HG03060 (cell line): ENCODE data around the gene RNF224.

Experiments used
- ATAC-seq: cut with Tn5 transposase; IDR thresholded peaks from one replicate; pipeline ENCODE4 v1.9.1; 2021; ENCODE audit warnings: low read depth, moderate number of reproducible peaks; ENCODE audit not compliant: unreplicated experiment

Gene RNF224

GRCh38 chr9:137227054-137227852 is at the start of gene RNF224:
Gene RNF224, plus strand, starts transcription at chr9:137227502. Its CDS starts 834 bp downstream, at chr9:137228336.
- no peak for ATAC-seq

DNA sequence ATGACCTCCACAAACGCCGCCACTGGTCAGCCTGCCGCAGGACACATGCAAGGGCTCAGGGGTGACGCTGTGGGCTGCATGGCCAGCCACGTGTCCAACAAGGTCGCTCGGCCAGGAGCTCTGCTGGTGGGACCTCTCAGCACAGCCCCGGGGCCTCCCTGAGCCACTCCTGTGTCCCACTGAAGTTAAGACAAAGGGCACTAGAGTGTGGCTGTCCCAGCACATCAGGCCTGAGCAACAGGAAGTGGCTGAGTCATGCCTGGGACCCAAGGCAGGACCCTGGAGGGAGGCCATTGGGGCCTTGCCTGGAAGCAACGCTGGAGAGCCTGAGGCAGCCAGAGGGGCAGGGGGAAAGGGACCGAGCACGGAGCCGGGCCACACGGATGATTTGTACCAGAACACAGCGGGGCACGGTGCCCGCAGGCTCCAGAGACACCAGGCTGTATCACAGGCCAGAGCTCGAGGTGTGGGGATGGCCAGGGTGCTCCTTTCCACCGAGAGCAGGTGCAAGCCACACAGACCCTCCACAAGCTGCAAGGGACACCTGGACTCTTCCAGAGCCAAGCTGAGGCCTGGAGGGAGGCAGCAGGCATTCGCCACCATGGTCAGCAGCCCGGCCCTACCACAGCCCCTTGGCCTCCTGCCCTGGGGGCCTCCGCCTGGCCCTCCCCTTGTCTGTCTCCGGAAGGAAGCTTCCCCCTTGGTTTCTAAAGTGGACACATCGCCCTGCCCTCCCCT is 48.9 kb upstream of the RNF224 start:
- no peak for ATAC-seq

DNA sequence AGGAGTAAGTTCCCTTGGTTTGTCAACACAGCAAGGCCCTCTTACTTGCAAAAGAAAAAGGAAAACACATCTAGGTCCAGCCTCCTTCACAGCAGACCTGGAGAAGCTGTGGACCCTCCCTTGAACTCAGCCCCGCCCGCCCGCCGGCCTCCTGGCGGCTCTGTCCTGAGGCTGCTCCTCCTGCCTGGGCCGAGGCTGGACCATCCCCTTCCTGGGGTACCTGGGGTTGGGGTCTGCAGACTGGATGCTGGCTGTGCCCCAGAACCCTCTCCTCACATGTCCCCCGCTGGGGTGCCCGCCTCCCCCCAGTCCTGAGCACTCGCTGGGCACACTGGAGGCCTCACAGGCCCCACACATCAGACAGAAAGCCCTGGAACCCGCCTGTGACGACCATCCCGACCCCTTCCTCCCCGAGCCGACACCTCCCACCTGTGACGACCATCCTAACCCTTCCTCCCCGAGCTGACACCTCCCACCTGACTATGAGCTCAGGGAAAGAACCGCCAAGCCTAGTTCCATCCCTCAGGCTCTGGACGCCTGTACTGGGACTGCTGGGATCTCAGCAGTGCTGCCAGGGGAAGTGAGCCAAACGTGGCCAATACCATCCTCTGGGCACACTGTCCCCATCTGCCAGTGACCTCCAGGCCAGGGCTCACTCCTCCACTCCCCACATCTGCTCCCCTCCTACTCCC is 48.2 kb upstream of the RNF224 start:
- ATAC-seq = no peak

- ATAC-seq = no peak
Measured at GRCh38 chr9:137179761-137180160, 47.5 kb upstream of the RNF224 start.

DNA sequence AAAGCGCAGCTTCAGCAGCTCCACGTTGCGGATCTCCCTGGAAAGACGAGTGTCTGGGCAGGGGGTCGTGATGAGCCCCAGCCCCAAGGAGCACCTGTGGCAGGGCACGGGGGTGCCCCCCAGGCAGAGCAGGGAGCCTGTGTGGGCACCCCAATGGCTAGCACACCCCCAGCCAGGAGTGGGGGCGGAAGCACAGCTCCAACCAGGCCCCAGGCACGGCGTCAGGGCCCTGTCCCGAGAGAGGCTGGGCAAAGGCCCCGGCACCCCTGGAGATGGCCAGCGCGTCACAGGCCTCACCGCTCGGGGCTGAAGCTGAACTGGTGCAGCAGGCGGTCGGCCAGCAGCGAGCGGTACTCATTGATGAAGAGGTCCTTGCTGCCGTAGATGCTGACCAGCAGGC is 46.8 kb upstream of the RNF224 start:
- no peak for ATAC-seq

- no peak for ATAC-seq
Measured at GRCh38 chr9:137181680-137182079, 45.6 kb upstream of the RNF224 start.

DNA sequence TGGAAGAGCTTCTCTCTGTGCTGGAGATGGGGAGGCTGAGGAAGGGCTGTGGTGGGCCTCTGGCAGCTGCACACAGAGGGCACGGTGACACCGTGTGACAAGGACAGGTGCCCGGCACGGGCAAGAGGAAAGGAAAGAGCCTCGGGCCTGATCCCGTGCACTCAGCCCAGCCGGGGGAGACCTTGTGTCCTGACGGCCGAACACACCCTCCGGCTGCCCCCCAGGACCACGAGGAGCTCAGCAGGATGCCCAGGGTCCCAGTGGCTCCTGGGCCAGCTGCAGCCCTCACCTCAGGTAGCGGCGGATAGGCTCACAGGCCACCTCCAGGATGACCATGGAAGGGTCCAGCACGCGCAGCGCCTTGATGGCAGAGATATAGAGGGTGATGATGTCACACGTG is 44.5 kb upstream of the RNF224 start:
- ATAC-seq = no peak

DNA sequence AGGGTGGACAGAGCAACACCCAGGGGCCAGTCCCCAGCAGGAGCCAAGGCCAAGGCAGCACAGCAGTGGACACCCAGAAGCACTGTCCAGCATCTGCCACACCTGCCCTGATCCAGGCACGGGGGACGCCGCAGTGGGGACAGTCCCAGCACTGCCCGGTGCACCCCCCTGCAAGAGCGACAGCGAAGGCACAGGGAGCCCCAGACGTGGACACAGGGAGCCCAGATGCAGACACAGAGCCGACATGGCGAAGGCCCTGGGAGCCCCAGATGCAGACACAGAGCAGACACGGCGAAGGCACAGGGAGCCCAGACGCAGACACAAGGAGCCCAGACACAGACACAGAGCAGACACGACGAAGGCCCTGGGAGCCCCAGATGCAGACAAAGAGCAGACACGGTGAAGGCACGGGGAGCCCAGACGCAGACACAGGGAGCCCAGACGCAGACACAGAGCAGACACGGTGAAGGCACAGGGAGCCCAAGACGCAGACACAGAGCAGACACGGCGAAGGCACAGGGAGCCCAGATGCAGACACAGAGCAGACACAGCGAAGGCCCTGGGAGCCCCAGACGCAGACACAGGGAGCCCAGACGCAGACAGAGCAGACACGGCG is 43.2 kb upstream of the RNF224 start:
- ATAC-seq = no peak

- ATAC-seq = no peak
Measured at GRCh38 chr9:137184881-137185660, 42.2 kb upstream of the RNF224 start.

DNA sequence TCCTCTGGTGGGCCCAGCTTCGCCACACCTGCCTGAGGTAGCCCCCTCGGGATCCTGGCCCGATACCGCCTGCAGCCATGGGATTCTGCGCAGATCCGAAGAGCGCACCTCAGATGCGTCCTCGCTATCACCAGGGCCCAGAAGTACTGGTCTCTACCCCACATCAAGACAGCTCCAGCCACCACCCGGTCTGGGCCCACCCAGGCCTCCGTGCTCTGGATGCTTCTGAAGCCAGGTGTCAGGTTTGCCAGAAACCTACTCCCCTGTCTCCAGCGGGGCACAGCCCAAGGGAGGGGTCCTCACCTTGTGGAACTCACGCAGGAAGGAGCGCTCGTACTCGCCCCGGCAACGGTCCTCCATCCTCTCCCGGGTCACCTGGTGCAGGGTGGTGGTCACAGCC is 41.4 kb upstream of the RNF224 start:
- no peak for ATAC-seq

GRCh38 chr9:137186385-137186784 is 40.9 kb upstream of the RNF224 start:
- ATAC-seq = no peak

DNA sequence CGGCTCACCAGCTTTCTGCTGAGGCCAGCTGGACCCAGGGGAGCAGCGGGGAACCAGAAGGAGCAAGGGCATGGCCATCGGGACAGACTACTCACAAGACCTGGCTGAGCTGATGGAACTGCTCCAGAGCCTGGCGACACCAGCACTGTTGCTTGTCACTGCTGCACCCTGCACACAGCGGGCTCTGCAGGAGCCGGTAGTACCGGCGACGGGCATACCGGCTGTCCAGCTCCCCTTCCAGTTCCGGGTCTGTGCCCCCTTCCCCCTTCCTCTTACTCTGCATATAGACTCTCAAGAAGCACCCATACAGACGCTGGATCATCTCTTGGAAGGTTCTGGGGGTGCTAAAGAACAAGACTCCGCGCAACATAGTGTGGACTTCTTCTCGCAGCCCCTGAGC is 39.9 kb upstream of the RNF224 start:
- no peak for ATAC-seq

GRCh38 chr9:137188086-137188489 is 39.2 kb upstream of the RNF224 start:
- ATAC-seq = no peak

DNA sequence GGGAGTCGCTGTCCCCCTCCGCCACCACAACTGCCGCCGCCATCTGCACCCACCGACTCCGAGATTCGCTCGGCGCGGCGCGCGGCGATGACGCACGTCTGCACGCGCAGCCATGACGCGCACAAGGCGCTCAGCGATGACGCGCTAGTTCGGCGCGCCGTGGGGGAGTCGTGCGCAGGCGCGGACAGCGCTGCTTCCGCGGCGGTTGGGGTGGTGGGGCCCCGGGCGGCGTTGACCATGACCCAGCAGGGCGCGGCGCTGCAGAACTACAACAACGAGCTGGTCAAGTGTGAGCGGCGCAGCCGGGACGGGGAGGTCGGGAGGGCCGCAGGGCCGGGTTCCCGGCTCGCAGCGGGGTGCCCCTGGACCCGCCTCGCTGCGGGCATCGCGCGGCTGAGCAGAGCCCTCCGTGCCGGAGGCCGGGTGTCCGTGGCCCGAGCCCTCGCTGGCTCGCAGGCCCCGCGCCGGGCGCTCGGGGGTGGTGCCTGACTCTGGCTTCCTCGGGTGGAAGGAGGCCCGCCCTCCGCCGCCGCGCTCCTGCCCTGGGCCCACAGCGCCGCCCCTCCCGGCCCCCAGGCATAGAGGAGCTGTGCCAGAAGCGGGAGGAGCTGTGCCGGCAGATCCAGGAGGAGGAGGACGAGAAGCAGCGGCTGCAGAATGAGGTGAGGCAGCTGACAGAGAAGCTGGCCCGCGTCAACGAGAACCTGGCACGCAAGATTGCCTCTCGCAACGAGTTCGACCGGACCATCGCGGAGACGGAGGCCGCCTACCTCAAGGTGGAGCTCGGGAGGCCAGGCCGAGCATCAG is 38.6 kb upstream of the RNF224 start, which contains the start of the genes ANAPC2 and SSNA1:
Gene ANAPC2, minus strand, starts transcription at position 71 of the 807 bp plus-strand sequence. Its CDS starts 28 bp downstream, at position 43.
Gene SSNA1, plus strand, starts transcription at position 187 of the 807 bp plus-strand sequence. Its CDS starts 51 bp downstream, at position 238.
- ATAC-seq = peak; percentile 56

DNA sequence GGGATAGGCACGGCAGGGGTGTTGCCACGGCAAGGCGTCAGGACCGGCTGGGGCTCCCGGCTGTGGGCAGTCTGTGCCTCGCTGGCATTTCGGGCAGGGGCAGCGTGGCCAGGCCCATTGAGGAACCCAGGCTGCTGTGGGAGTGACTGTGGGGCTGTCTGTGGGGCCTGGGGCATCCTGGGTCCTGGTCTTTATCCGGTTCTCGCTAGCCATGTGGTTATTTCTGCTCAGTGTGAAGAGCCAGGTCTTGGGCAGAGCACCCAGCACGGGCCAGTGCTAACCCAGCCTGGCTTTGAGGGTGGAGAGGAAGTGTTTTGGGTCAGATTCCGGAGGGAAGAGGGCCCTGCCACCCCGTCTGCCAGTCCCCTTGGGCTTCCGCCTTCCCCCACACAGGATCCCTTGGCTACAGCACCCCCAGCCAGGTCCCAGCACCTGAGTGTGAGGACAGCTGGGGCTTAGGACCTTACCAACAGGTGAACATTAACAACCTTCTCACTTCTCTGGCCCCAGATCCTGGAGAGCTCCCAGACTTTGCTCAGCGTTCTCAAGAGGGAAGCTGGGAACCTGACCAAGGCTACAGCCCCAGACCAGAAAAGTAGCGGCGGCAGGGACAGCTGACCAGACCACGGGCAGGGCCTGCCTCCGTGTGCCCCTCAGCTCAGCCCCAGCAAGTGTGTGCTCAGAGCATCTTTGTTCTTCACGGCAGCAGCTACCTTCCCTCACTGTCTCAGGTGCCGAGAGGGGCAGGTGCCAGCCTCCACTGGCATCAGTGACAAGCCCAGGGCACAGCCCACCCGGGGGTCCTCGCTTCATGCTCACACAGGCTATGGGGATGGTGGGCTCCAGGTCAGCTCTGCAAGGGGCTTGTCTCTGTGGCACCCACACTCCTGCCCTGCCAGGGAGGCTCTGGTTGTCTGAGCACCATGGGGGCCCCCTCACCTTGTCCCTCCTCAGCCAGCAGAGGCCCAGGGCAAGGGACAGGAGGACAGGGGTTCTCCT is 37.7 kb upstream of the RNF224 start:
- no peak for ATAC-seq

DNA sequence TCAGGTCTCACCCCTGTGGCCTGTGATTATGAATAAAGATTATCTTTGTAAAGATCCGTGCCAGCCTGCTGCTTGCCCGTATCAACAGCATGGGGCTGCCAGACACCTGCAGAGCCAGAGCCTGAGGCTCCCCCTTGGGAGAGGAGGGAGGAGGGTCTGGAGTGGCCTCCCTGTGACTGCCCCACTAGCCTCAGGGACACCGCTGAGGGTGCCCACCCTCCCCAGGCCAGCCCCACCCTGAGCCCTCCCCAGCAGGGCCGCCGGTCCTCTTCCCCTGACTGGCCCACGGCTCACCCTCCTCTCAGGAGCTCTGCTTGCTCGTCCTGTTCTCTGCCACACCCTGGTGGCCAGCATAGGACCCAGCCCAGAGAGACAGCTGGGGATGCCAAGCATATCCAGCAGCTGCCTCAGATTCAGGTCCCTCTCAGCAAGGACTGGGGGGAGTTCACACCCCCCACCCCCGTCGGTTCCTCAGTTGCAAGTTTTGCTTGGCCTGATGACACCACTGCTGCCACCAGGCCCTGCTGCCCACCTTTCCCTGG is 36.9 kb upstream of the RNF224 start:
- no peak for ATAC-seq

DNA sequence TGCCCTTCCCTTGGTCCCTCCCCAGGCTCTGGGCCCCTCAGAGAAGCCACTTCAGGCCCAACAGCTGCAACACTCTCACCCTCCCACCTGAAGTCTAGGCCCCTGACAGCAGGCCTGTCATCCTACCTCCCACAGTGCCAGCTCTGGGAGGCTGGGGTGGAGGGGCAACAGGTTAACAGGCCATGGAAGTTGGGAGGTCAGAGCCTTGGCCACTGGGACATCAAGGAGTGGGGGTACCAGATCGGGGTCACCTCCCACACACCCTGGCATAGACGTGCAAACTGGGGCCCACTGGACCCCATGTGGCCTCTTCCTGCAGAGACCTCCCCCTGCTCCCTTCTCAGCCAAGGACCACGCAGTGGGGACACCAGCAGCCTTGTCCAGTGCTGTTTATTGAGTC is 36.1 kb upstream of the RNF224 start:
- ATAC-seq = no peak
